Measurements from ENCODE around the gene RAB4A.

RAB4A gene

DNA sequence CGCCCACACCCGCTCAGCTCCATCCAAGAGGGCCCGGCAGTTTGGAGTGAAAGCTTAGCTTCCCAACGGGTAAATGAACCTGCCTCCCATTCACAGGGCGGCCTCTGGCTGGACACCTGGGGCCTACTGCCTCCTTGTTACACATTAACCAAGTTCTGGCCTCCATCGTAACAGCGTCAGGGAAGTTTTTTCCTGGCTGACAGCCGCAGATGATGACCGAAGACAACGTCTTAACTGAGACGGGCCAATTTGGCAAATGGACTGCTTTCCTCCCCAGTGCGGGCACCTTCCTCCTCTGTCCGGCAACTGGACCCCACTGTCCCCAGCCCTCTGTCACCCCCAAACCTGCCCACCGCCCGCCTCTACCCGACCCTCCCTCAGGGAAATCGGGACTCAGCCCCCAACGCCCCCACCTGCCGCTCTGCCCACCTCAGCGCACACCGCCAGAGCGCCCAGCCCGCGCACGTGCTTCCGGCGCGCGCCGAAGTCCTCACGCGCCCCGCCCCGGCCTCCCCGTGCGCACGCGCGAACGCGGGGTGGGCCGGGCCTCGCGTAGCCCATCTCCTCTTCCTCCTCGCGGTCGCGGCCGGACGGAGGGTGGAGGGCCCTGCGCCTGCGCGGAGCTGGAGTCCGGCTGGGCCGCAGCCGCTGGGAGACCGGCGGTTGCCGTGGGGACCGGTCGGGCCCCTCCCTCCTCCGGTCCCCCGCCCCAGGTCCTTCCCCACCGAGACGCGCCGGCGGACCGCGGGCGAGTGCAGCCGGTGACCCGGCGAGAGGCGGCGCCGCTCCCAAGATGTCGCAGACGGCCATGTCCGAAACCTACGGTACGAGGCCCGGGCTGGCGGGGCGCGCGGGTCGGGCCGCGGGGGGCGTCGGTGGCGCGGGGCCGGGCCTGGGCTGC lies at the start of gene RAB4A:
TSS of gene RAB4A (plus strand) at position 565 of the 901 bp plus-strand sequence. CDS start at position 794, 229 bp downstream.
- DNase-seq, result peak; percentile 75 to 80

DNA sequence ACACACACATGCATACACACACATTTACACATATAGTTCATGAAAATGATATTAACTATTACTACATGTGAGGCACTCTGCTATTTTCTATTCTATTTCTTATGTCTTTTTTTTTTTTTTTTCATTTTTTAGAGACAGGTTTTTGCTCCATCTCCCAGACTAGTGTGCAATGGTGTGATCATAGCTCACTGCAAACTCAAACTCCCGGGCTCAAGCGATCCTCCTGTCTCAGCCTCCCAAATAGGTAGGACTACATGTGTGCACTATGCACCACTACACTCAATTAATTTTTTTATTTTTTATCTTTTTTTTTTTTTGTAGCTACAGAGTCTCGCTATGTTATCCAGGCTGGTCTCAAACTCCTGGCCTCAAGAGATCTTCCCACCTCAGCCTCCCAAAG lies 48.8 kb upstream of the RAB4A start:
- no peak for DNase-seq

- DNase-seq, result no peak
Observed at GRCh38 chr1:229223498-229223897, 47.4 kb upstream of the RAB4A start.

- DNase-seq, result no peak
Observed at GRCh38 chr1:229224308-229224707, 46.6 kb upstream of the RAB4A start.

DNA sequence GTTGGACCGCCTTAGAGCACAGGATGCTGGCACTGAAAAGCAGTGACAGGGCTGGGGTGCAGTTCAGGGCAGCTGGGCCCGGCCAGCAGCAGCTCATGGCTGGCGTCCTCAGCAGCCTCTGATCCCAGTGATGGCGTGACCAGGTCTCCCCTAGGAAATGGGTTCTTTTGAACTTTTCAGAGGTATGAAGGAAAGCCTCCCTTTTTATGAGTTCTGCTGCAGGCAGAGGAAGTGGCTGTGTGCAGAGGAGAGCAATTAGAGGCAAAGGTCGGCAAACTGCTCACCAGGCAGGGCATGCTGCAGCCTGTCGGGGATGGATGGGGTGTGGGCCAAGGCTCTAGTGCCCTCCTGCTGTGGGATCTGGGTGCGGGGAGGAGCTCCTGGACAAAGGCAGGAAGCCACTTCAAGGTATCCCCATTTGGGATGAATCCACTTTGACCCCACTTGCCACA lies 45.6 kb upstream of the RAB4A start:
- DNase-seq, result no peak

GRCh38 chr1:229226796-229227195 lies 44.1 kb upstream of the RAB4A start:
- no peak for DNase-seq

DNA sequence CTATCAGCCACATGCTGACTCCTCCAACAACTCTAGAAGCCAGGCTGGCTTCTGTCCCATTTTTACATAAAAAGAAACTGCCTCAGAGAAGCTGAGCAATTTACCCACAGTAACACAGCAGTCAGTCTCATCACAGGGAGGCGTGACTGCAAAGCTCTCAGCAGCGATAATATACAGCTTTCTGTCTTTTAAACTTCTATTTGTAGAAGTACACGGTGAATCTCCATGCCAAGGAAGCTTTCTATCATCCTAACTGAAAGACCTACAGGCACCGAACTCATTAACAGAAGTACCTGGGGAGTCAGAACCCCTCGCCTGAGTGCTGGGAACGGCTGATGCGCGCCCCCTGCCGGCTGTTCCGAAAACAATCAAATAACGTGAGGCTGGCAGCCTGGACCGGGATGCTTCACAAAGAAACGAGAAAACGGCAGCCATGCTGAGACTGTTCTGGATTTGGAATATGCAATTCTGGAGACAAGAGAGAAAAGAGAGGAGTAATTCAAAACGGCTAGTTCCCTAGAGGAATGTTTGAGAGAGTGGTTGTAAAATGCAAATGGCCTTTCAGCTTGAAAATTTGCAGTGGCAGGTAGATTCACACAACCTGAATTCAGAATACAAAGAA lies 43.5 kb upstream of the RAB4A start:
- DNase-seq, result peak; percentile 84 to 87

GRCh38 chr1:229228522-229228921 lies 42.4 kb upstream of the RAB4A start:
- DNase-seq, result no peak

- DNase-seq, result no peak
Observed at GRCh38 chr1:229229137-229229720, 41.7 kb upstream of the RAB4A start.

DNA sequence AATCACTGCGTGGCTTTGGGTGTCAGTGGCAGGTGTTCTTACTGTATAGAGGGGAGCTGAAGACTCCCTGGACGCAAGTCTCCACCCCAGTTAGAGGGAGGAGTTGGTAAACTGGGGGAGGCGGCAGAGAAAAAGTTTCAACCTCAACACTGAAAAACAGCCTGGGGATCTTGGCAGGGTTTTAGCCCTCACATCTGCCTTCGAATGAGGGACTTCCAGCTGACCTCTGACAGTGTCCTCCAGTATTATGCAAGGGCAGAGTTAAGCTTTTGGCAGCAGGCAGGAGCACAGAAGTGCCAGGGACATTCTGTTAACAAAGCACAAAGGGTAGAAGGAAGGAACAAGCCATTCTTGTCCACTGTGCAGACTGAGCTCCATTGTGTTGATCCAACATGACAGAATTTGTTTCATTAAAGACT lies 41.2 kb upstream of the RAB4A start:
- no peak for DNase-seq

- DNase-seq, result no peak
Observed at GRCh38 chr1:229230140-229230892, 40.6 kb upstream of the RAB4A start.

- no peak for DNase-seq
Observed at GRCh38 chr1:229230893-229231753, 39.8 kb upstream of the RAB4A start.

GRCh38 chr1:229231754-229232119 lies 39.2 kb upstream of the RAB4A start:
- DNase-seq, result no peak

DNA sequence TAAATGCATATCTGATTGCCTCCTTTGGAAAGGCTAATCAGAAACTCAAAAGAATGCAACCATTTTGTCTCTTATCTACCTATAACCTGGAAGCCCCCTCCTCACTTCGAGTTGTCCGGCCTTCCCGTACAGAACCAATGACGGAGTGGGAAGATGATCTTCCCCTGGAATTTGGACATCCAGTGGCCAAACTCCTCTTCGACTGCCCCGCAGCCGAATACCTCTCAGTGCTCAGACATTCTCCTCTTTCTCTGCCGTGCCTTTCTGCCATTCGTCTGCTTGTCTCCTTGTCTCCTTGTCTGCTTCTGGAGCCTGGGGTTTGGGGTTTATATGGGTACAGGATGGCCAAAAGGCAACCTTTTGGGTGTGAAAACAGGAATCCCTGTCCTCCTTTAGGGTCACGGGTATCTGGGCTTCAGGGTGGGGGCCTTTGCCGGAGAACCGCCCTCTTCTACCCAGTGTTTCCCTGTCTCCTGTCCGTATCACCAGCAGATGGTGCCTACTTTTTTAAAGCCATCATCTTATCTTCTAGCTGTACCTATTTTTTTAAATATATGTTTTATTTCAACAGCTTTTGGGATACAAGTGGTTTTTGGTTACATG lies 35.9 kb upstream of the RAB4A start:
- no peak for DNase-seq

GRCh38 chr1:229237320-229237719 lies 33.6 kb upstream of the RAB4A start:
- no peak for DNase-seq

DNA sequence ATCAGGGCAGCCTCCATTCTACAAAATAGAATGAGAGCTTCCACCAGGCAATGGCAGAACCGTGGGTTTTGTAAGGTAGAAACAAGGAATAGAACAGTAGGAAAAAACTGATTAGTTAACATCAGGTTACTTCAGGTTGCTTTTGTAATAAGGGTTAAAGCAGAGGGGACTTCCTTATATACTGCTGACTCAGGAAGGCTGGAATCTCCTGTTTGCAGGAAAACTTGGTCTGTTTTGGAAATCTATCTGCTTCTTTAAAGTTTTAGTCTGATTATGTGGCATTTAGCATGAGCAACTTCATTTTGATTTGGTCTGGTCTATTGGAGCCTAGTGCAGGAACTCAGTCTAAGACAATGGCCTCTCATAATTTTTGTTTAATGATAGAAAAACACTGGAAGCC lies 32.7 kb upstream of the RAB4A start:
- DNase-seq, result no peak

DNA sequence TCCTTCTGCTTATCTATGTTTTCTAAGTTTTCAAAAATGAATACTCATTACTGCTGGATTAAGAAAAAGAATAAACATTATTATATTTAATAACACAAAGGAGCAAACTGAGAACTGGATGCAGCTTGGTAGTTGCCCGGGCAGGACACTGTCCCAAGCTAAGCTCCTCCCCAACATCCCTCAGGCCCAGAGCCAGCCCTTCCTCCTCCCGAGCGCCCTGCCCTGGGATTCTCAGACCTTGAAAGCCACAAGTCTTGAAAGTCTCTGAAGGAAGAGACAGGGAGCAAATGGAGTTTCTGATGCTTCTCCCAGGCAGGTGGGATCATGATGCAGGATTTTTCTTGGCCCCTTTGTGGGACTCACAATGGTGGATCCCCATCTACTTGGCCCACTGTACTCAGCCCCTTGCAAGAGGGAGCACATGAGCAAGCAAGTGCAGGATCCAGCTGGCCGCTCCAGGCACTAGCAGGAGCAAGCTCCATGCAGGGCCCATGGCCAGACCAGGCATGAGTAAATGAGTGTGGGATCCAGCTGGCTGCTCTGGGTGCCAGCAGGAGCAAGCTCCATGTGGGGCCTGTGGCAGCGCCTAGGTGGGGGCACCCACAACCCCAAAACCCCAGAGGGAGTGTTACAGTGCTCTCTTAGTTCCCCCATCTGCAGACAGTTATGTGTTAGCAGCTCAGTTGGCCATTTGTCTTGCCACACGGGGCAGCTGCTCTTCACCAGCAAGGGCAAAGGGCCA lies 32.1 kb upstream of the RAB4A start:
- no peak for DNase-seq

GRCh38 chr1:229240532-229240931 lies 30.4 kb upstream of the RAB4A start:
- DNase-seq, result no peak

DNA sequence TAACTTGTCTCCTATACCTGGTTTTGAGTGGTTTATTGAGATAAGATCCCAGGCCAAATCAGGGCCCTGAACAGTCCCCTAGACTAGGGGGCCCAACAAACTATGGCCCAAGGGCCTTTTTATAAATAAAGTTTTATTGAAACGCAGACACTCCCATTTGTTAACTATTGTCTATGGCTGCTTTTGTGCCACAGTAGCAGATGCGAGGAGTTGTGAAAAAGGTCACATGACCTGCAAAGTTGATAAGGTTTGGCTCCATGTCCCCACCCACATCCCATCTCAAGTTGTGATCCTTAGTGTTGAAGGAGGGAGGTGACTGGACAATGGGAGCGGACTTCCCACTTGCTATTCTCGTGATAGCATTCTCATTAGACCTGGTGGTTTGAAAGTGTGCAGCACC lies 29.5 kb upstream of the RAB4A start:
- no peak for DNase-seq

DNA sequence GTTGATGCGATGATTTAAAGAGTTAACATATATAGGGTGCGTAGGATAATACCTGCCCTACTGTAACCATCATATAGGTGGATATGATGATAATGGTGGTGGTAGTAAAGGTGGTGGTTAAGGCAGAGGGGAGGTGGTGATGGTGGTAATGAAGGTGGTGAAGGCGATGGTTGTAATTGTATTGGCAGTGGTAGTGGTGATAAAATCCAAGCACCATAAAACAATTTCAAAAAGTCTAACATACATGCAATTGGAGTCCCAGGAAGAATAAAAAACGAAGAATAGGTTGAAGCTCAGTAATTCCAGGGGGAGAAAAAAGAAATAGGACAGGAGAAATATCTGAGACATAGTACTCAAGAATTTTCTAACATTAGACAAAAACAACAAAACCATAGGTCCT lies 27.3 kb upstream of the RAB4A start:
- no peak for DNase-seq

- no peak for DNase-seq
Observed at GRCh38 chr1:229244091-229244490, 26.8 kb upstream of the RAB4A start.
